Measurements from ENCODE around the gene CHCHD10. TPM values are rescaled to one million over a fixed set of nuclear protein-coding genes. Genes with fewer than 3 reads are reported as not detected.

Gene CHCHD10
- total RNA-seq, 1 donor from 2014 or later = 2.0 TPM

- TF ChIP-seq CTCF (IDR thresholded peaks at IDR 0.05) = no peak
- H3K27ac ChIP-seq = no peak overlapping the region
- H3K9me3 ChIP-seq = no peaks in the 10 kb centered on the region
- intact Hi-C loops (cut with DNase I) = no loop called here
- H3K36me3 ChIP-seq = no peaks in the 10 kb centered on the region
- H3K4me3 ChIP-seq = no peak overlapping the region
- no peaks in the 10 kb centered on the region for H3K27me3 ChIP-seq
- no peak for DNase-seq (ENCODE audit: low spot score in 2 of 2)
- H3K4me1 ChIP-seq = peaks cover 4 to 6% of the 10 kb centered on the region in 2 donors
Measured at GRCh38 chr22:23781511-23782183, 13.9 kb upstream of the CHCHD10 start.

- intact Hi-C loops (cut with DNase I) = no loop called here
- DNase-seq (ENCODE audit: low spot score in 2 of 2) = no peak
- Histone ChIP-seq H3K36me3 (no peaks in the 10 kb centered on the region), H3K4me3 (no peak overlapping the region), H3K27ac (no peak overlapping the region), H3K27me3 (no peaks in the 10 kb centered on the region), H3K9me3 (no peaks in the 10 kb centered on the region), H3K4me1 (peaks cover 0 to under 1% of the 10 kb centered on the region in 2 donors)
- no peak for TF ChIP-seq CTCF (IDR thresholded peaks at IDR 0.05)
Measured at GRCh38 chr22:23781065-23781464, 13.3 kb upstream of the CHCHD10 start.

- H3K9me3 ChIP-seq = no peaks in the 10 kb centered on the region
- TF ChIP-seq CTCF (IDR thresholded peaks at IDR 0.05) = no peak
- intact Hi-C loops (cut with DNase I) = no loop called here
- no peaks in the 10 kb centered on the region for H3K4me1 ChIP-seq
- H3K36me3 ChIP-seq = no peaks in the 10 kb centered on the region
- H3K27ac ChIP-seq = no peak overlapping the region
- H3K4me3 ChIP-seq = no peak overlapping the region
- no peaks in the 10 kb centered on the region for H3K27me3 ChIP-seq
- no peak for DNase-seq (ENCODE audit: low spot score in 2 of 2)
Measured at GRCh38 chr22:23780146-23780748, 12.5 kb upstream of the CHCHD10 start.

GRCh38 chr22:23779731-23780130, 12.0 kb upstream of the CHCHD10 start:
- Histone ChIP-seq H3K36me3 (no peaks in the 10 kb centered on the region), H3K9me3 (no peaks in the 10 kb centered on the region), H3K27ac (no peak overlapping the region), H3K27me3 (no peaks in the 10 kb centered on the region), H3K4me1 (no peaks in the 10 kb centered on the region), H3K4me3 (no peak overlapping the region)
- intact Hi-C loops (cut with DNase I) = no loop called here
- DNase-seq (ENCODE audit: low spot score in 2 of 2) = no peak
- no peak for TF ChIP-seq CTCF (IDR thresholded peaks at IDR 0.05)

- Histone ChIP-seq H3K9me3 (no peaks in the 10 kb centered on the region), H3K27me3 (no peaks in the 10 kb centered on the region), H3K27ac (no peak overlapping the region), H3K4me1 (no peaks in the 10 kb centered on the region), H3K36me3 (no peaks in the 10 kb centered on the region), H3K4me3 (no peak overlapping the region)
- intact Hi-C loops (cut with DNase I) = no loop called here
- no peak for DNase-seq (ENCODE audit: low spot score in 2 of 2)
- no peak for TF ChIP-seq CTCF (IDR thresholded peaks at IDR 0.05)
Measured at GRCh38 chr22:23779083-23779482, 11.3 kb upstream of the CHCHD10 start.
